Liver (tissue), 9 donors: ENCODE data around the gene DPY19L1. TPM values are rescaled to one million over a fixed set of nuclear protein-coding genes. Genes with fewer than 3 reads are reported as not detected.

Source experiments
- DNase-seq: peaks from one replicate; pipeline ENCODE4 v3.0.0-alpha.2; 2017; ENCODE audit warnings: low spot score
- H3K27ac ChIP-seq, 2 donors: one replicate each; pipeline ENCODE4 v1.7.0; 2013; ENCODE audit warnings: inconsistent platforms in 2 of 2, low read length in 2 of 2, control low read depth in 1 of 2, low read depth in 1 of 2, mild to moderate bottlenecking in 1 of 2
- H3K27me3 ChIP-seq, 4 donors: one replicate each; pipeline versions ENCODE4 v1.6.1 to v1.7.0; 2013; ENCODE audit warnings: low read length in 3 of 4, inconsistent platforms in 1 of 4, mild to moderate bottlenecking in 1 of 4, moderate library complexity in 1 of 4; ENCODE audit not compliant: control insufficient read depth in 4 of 4, insufficient read depth in 4 of 4
- H3K36me3 ChIP-seq, 4 donors: one replicate each; pipeline versions ENCODE4 v1.6.1 to v1.7.0; 2013; ENCODE audit warnings: low read length in 3 of 4, mild to moderate bottlenecking in 3 of 4, low read depth in 1 of 4, moderate library complexity in 1 of 4; ENCODE audit not compliant: control insufficient read depth in 4 of 4, insufficient read depth in 3 of 4
- H3K4me1 ChIP-seq, 4 donors: one replicate each; pipeline versions ENCODE4 v1.6.1 to v1.7.0; 2013; ENCODE audit warnings: low read length in 3 of 4, mild to moderate bottlenecking in 3 of 4, moderate library complexity in 1 of 4; ENCODE audit not compliant: control insufficient read depth in 4 of 4, insufficient read depth in 4 of 4
- H3K4me3 ChIP-seq, 3 donors: one replicate each; pipeline versions ENCODE4 v1.6.1 to v1.7.0; 2013; ENCODE audit warnings: low read length in 3 of 3, control low read depth in 1 of 3, low read depth in 1 of 3, mild to moderate bottlenecking in 1 of 3
- H3K9ac ChIP-seq, 2 donors: one replicate each; pipeline ENCODE4 v1.7.0; 2013; ENCODE audit warnings: low read length in 2 of 2, mild to moderate bottlenecking in 2 of 2, moderate library complexity in 2 of 2, control low read depth in 1 of 2, low read depth in 1 of 2
- H3K9me3 ChIP-seq, 4 donors: one replicate each; pipeline versions ENCODE4 v1.6.1 to v1.7.0; 2013; ENCODE audit warnings: low read length in 3 of 4; ENCODE audit not compliant: control insufficient read depth in 4 of 4
- ATF3 ChIP-seq: IDR thresholded peaks from 2 replicates; pipeline ENCODE4 v1.6.1; 2016; ENCODE audit warnings: antibody characterized with exemption
- CTCF ChIP-seq: fragments of 150-350 bp; IDR thresholded peaks from 2 replicates; pipeline ENCODE4 v1.5.1; 2017; ENCODE audit warnings: improper control_type of control experiment, low read depth, low read length; ENCODE audit not compliant: missing input control
- EGR1 ChIP-seq, 2 donors: IDR thresholded peaks; 2 replicates each; pipeline ENCODE4 v1.6.1; 2016 to 2018; ENCODE audit warnings: antibody characterized with exemption in 2 of 2, low read depth in 2 of 2
- FOXA1 ChIP-seq: IDR thresholded peaks from 2 replicates; pipeline ENCODE4 v1.6.1; 2016; ENCODE audit warnings: antibody characterized with exemption
- FOXA2 ChIP-seq: IDR thresholded peaks from 2 replicates; pipeline ENCODE4 v1.6.1; 2016; ENCODE audit warnings: antibody characterized with exemption
- GABPA ChIP-seq, 2 donors: IDR thresholded peaks in 1 of 2; conservative IDR thresholded peaks in 1 of 2; 2 replicates each; pipeline ENCODE4 v1.6.1; 2016; ENCODE audit warnings: antibody characterized with exemption in 2 of 2, mild to moderate bottlenecking in 1 of 2, moderate library complexity in 1 of 2
- HNF4A ChIP-seq, 2 donors: conservative IDR thresholded peaks; 2 replicates each; pipeline ENCODE4 v1.6.1; 2016; ENCODE audit warnings: antibody characterized with exemption in 2 of 2, mild to moderate bottlenecking in 2 of 2
- HNF4G ChIP-seq: IDR thresholded peaks from 2 replicates; pipeline ENCODE4 v1.6.1; 2016; ENCODE audit warnings: antibody characterized with exemption
- JUND ChIP-seq, 2 donors: IDR thresholded peaks; 2 replicates each; pipeline ENCODE4 v1.6.1; 2016; ENCODE audit warnings: antibody characterized with exemption in 2 of 2
- NR2F2 ChIP-seq: IDR thresholded peaks from 2 replicates; pipeline ENCODE4 v1.6.1; 2016; ENCODE audit warnings: antibody characterized with exemption
- RAD21 ChIP-seq, 2 donors: IDR thresholded peaks; 2 replicates each; pipeline ENCODE4 v1.6.1; 2016; ENCODE audit warnings: antibody characterized with exemption in 2 of 2, mild to moderate bottlenecking in 2 of 2
- REST ChIP-seq: IDR thresholded peaks from 2 replicates; pipeline ENCODE4 v1.6.1; 2016; ENCODE audit warnings: antibody characterized with exemption, mild to moderate bottlenecking
- RXRA ChIP-seq, 2 donors: IDR thresholded peaks; 2 replicates each; pipeline ENCODE4 v1.6.1; 2017 to 2018; ENCODE audit warnings: antibody characterized with exemption in 2 of 2, mild to moderate bottlenecking in 1 of 2
- SP1 ChIP-seq: IDR thresholded peaks from 2 replicates; pipeline ENCODE4 v1.6.1; 2018; ENCODE audit warnings: antibody characterized with exemption, mild to moderate bottlenecking
- TAF1 ChIP-seq: conservative IDR thresholded peaks from 2 replicates; pipeline ENCODE4 v1.6.1; 2016; ENCODE audit warnings: antibody characterized with exemption, mild to moderate bottlenecking
- YY1 ChIP-seq: IDR thresholded peaks from 2 replicates; pipeline ENCODE4 v1.6.1; 2016; ENCODE audit warnings: antibody characterized with exemption, mild to moderate bottlenecking
- ZBTB33 ChIP-seq: IDR thresholded peaks from 2 replicates; pipeline ENCODE4 v1.6.1; 2016; ENCODE audit warnings: antibody characterized with exemption
- WGBS: extraction: QIAGEN DNeasy Blood & Tissue Kit; methylation state at CpG from one replicate; pipeline ENCODE4 v1.1.7; 2013; 5-methylcytosine and 5-hydroxymethylcytosine counted together
- polyA plus RNA-seq, 2 donors: library from polyadenylated mRNA; stranded (reverse) in 1 of 2; unstranded in 1 of 2; fragments of 200-250 nt in 1 of 2; fragments of >200 nt in 1 of 2; fragmentation: Nextera tagmentation in 1 of 2; extraction: Ambion mirVana in 1 of 2; gene quantifications; one replicate each; pipeline versions ENCODE4 v1.2.1 to v1.2.3, GENCODE V29; 2013 to 2015
- total RNA-seq, 2 donors: library from RNA; depleted of rRNA; stranded (reverse); fragments of >200 nt; gene quantifications; one replicate each; pipeline ENCODE4 v1.2.3, GENCODE V29; 2014
- donor health status: healthy.
- donor health status: healthy.
- donor health status: healthy.
- donor health status: healthy.
- donor health status: healthy.

Gene DPY19L1
- total and polyA plus RNA-seq, 4 donors: 3.9 to 24.2 (median 16.9) TPM

GRCh38 chr7:35026150-35026549 lies 11.1 kb downstream of the DPY19L1 start:
- no peak overlapping the region for H3K9ac ChIP-seq
- no peak for DNase-seq
- H3K36me3 ChIP-seq: no peaks in the 10 kb centered on the region
- no peaks in the 10 kb centered on the region for H3K9me3 ChIP-seq
- H3K27ac ChIP-seq: no peak overlapping the region
- TF ChIP-seq SP1 (no peak), EGR1 (IDR thresholded peaks at IDR 0.05; ENCODE audit: low read depth in 2 of 2) (no peak), FOXA2 (no peak), JUND (IDR thresholded peaks at IDR 0.05) (no peak), GABPA (IDR thresholded peaks at IDR 0.05 in 1 of 2, conservative IDR thresholded peaks at IDR 0.05 in 1 of 2) (no peak), TAF1 (no peak), YY1 (no peak), RAD21 (IDR thresholded peaks at IDR 0.05) (no peak), HNF4A (conservative IDR thresholded peaks at IDR 0.05) (no peak), RXRA (IDR thresholded peaks at IDR 0.05) (no peak), REST (no peak), CTCF (no peak), ATF3 (no peak), FOXA1 (no peak), ZBTB33 (no peak), HNF4G (no peak)
- H3K27me3 ChIP-seq: no peaks in the 10 kb centered on the region
- H3K4me1 ChIP-seq: no peaks in the 10 kb centered on the region
- H3K4me3 ChIP-seq: no peak overlapping the region

GRCh38 chr7:35025369-35025870 lies 11.9 kb downstream of the DPY19L1 start:
- DNase-seq: no peak
- Histone ChIP-seq H3K27ac (no peak overlapping the region), H3K27me3 (no peaks in the 10 kb centered on the region), H3K36me3 (no peaks in the 10 kb centered on the region), H3K4me1 (no peaks in the 10 kb centered on the region), H3K9ac (no peak overlapping the region), H3K4me3 (no peak overlapping the region), H3K9me3 (no peaks in the 10 kb centered on the region)
- WGBS: 85% methylated on average over 1 of the region's 1 CpG
- no peak for TF ChIP-seq ZBTB33
- TF ChIP-seq GABPA (IDR thresholded peaks at IDR 0.05 in 1 of 2, conservative IDR thresholded peaks at IDR 0.05 in 1 of 2): no peak
- no peak for TF ChIP-seq NR2F2
- TF ChIP-seq JUND (IDR thresholded peaks at IDR 0.05): no peak
